AG09309 (cell line): ENCODE data around the gene TMEM175.

Source experiments
- DNase-seq: peaks from one replicate; pipeline ENCODE4 v3.0.0-alpha.2; 2010; ENCODE audit warnings: low read depth
- H3K4me3 ChIP-seq: 2 replicates; pipeline ENCODE4 v1.5.1; 2011; ENCODE audit warnings: mild to moderate bottlenecking, low read depth, low read length, moderate library complexity; ENCODE audit not compliant: control insufficient read depth
- CTCF ChIP-seq: IDR thresholded peaks from 2 replicates; pipeline ENCODE4 v1.5.1; 2011; ENCODE audit warnings: mild to moderate bottlenecking, low read depth, low read length, inconsistent platforms; ENCODE audit not compliant: insufficient read depth, control insufficient read depth; ENCODE audit errors: missing control alignments

Gene TMEM175

GRCh38 chr4:959338-960139, 27.3 kb downstream of the TMEM175 start:
- no peak for TF ChIP-seq CTCF
- no peak for DNase-seq
- H3K4me3 ChIP-seq = no peak overlapping the region

GRCh38 chr4:960140-960635, 27.9 kb downstream of the TMEM175 start:
- no peak for TF ChIP-seq CTCF
- no peak for DNase-seq
- H3K4me3 ChIP-seq = no peak overlapping the region

- TF ChIP-seq CTCF = no peak
- no peak for DNase-seq
- H3K4me3 ChIP-seq = no peak overlapping the region
These were observed 28.5 kb downstream of the TMEM175 start for GRCh38 chr4:960636-961350.

GRCh38 chr4:961351-962230, 29.3 kb downstream of the TMEM175 start:
- TF ChIP-seq CTCF = no peak
- DNase-seq = no peak
- no peak overlapping the region for H3K4me3 ChIP-seq

GRCh38 chr4:962231-963208, 30.3 kb downstream of the TMEM175 start:
- no peak for TF ChIP-seq CTCF
- H3K4me3 ChIP-seq = no peak overlapping the region
- no peak for DNase-seq
